Loucy (cell line): ENCODE results near the gene ABHD11.

Experiments
- H2AFZ ChIP-seq: fragments of 200-600 bp; sonication (generic); 2 replicates; pipeline ENCODE4 v1.6.0; 2016; ENCODE audit warnings: antibody characterized with exemption, mild to moderate bottlenecking, low read length, moderate library complexity
- H3F3A ChIP-seq: fragments of 200-600 bp; 2 replicates; pipeline ENCODE4 v1.6.0; 2016; ENCODE audit warnings: antibody characterized with exemption, low read depth, mild to moderate bottlenecking
- H3K27me3 ChIP-seq: fragments of 200-600 bp; sonication (generic); 2 replicates; pipeline ENCODE4 v1.6.1; 2014; ENCODE audit warnings: low read length, mild to moderate bottlenecking; ENCODE audit not compliant: insufficient read depth, poor library complexity, severe bottlenecking
- H3K36me3 ChIP-seq: fragments of 200-600 bp; sonication (generic); 2 replicates; pipeline ENCODE4 v1.6.1; 2016; ENCODE audit warnings: low read length; ENCODE audit not compliant: insufficient read depth
- H3K4me1 ChIP-seq: fragments of 200-600 bp; sonication (generic); 2 replicates; pipeline ENCODE4 v1.5.1; 2014; ENCODE audit warnings: low read length, mild to moderate bottlenecking; ENCODE audit not compliant: insufficient read depth, poor library complexity, severe bottlenecking
- H3K4me2 ChIP-seq: fragments of 200-600 bp; sonication (generic); 2 replicates; pipeline ENCODE4 v1.6.0; 2014; ENCODE audit warnings: antibody characterized with exemption, low read length, low read depth, mild to moderate bottlenecking; ENCODE audit not compliant: poor library complexity, severe bottlenecking
- H3K4me3 ChIP-seq: fragments of 200-600 bp; sonication (generic); 2 replicates; pipeline ENCODE4 v1.5.1; 2014; ENCODE audit warnings: low read length, mild to moderate bottlenecking, mixed read lengths; ENCODE audit not compliant: poor library complexity, severe bottlenecking
- H3K79me2 ChIP-seq: fragments of 200-600 bp; sonication (generic); 2 replicates; pipeline ENCODE4 v1.6.1; 2014; ENCODE audit warnings: low read length; ENCODE audit not compliant: insufficient read depth
- H3K9ac ChIP-seq: fragments of 200-600 bp; sonication (generic); 2 replicates; pipeline ENCODE4 v1.6.0; 2014; ENCODE audit warnings: mild to moderate bottlenecking, low read depth, low read length, moderate library complexity; ENCODE audit not compliant: poor library complexity, severe bottlenecking
- H3K9me2 ChIP-seq: fragments of 200-600 bp; sonication (generic); replicated peaks from 2 replicates; pipeline ENCODE4 v1.6.1; 2016; ENCODE audit warnings: low read depth, low read length, mixed read lengths
- H3K9me3 ChIP-seq: fragments of 200-600 bp; sonication (generic); 2 replicates; pipeline ENCODE4 v1.6.1; 2014; ENCODE audit warnings: mild to moderate bottlenecking, antibody characterized with exemption, low read length, low read depth; ENCODE audit not compliant: insufficient read depth
- H4K20me1 ChIP-seq: fragments of 200-600 bp; sonication (generic); 2 replicates; pipeline ENCODE4 v1.6.0; 2014; ENCODE audit warnings: antibody characterized with exemption, low read length, mild to moderate bottlenecking; ENCODE audit not compliant: insufficient read depth, poor library complexity, severe bottlenecking
- CTCF ChIP-seq: fragments of 200-600 bp; sonication (generic); conservative IDR thresholded peaks from 2 replicates; pipeline ENCODE4 v1.5.1; 2014; ENCODE audit warnings: mild to moderate bottlenecking, antibody characterized with exemption, low read length
- EZH2phosphoT487 ChIP-seq: fragments of 200-600 bp; IDR thresholded peaks from 2 replicates; pipeline ENCODE4 v1.6.1; 2018; ENCODE audit warnings: antibody characterized with exemption, mild to moderate bottlenecking, moderate library complexity, borderline replicate concordance

ABHD11 gene

GRCh38 chr7:73770860-73771670 is 32.5 kb upstream of the ABHD11 start:
- Histone ChIP-seq H2AFZ (no peak overlapping the region), H3K9me2 (no peaks in the 10 kb centered on the region)
- TF ChIP-seq EZH2phosphoT487, result no peak
- no peak for TF ChIP-seq CTCF

DNA sequence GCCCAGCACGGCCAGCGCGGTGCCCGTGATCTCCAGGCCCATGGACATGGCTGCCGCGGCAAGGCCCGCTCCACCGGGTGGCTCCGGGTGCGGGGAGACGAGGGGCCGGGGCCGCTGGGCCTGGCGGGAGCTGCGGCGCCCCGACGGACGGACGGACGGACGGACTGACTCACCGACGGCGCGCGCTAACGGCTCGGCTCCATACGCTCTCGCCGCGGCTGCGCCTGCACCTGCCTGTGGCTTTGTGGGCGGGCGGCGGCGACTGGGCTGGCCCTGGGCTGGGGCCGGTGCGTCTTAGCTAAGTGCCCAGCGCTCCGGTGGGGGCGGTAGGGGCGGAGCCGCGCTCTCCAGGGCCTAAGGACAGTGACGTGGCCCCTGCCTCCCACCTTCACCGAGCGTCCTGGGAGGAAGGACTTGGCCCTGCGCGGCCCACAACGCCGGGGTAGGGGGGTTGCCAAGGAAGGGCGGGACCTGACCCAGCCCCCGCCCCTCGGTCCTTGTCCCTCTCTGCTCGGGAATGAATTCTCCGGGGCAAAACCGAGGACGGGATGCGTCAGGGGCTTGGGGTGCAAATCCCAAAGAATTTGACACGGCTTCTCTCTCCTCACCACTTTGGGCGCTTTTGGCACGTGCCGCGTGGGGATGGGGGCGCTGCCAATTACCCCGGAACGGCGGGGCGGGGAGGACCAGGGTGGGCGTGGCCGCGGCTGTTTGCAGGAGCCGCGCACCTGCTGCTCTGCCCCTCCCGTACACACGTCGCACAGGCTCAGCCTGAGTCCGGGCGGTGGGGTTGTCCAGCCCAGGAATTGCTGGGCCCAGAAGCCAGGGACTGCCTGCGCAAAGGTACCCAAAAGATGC is 31.6 kb upstream of the ABHD11 start, which contains the start of gene CLDN3:
TSS of gene CLDN3 (minus strand) at position 269 of the 858 bp plus-strand sequence. CDS start at position 48, 221 bp downstream.
- TF ChIP-seq EZH2phosphoT487 (no peak), CTCF (no peak)
- no peak within 1 kb of the TSS for H3K4me3 ChIP-seq
- H3K9ac ChIP-seq, result no peak within 1 kb of the TSS
- H3K9me3 ChIP-seq, result no peaks in the 10 kb centered on the region
- no peaks in the 10 kb centered on the region for H3K79me2 ChIP-seq
- no peaks in the 10 kb centered on the region for H3F3A ChIP-seq
- H3K4me2 ChIP-seq, result no peak within 1 kb of the TSS
- H4K20me1 ChIP-seq, result no peaks in the 10 kb centered on the region
- H3K27me3 ChIP-seq, result no peaks in the 10 kb centered on the region
- no peak within 1 kb of the TSS for H2AFZ ChIP-seq
- no peaks in the 10 kb centered on the region for H3K9me2 ChIP-seq
- H3K4me1 ChIP-seq, result peaks cover 3% of the 10 kb centered on the region
- H3K36me3 ChIP-seq, result no peaks in the 10 kb centered on the region

More at GRCh38 chr7:73770860-73771670, 32.5 kb upstream of the ABHD11 start:
- H3K9ac ChIP-seq, result no peak overlapping the region
- H3K9me3 ChIP-seq, result no peaks in the 10 kb centered on the region
- no peak overlapping the region for H3K4me3 ChIP-seq
- no peak overlapping the region for H3K4me2 ChIP-seq
- H3F3A ChIP-seq, result no peaks in the 10 kb centered on the region
- no peaks in the 10 kb centered on the region for H3K27me3 ChIP-seq
- H3K36me3 ChIP-seq, result no peaks in the 10 kb centered on the region
- peaks cover 3% of the 10 kb centered on the region for H3K4me1 ChIP-seq
- no peaks in the 10 kb centered on the region for H3K79me2 ChIP-seq
- H4K20me1 ChIP-seq, result no peaks in the 10 kb centered on the region

DNA sequence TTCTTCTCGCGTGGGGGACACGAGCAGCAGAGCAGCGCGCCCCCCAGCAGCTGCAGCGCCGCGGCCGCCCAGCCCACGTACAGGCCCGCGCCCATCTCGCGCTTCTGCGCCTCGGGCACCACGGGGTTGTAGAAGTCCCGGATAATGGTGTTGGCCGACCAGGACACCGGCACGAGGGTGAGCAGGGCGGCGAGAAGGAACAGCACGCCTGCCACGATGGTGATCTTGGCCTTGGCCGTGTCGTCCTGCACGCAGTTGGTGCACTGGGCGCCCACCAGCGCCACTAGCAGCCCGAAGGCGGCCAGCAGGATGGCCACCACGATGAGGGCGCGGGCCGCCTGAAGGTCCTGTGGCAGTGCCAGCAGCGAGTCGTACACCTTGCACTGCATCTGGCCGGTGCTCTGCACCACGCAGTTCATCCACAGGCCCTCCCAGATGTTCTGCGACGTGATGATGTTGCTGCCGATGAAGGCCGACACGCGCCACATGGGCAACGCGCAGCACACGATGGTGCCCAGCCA is 30.9 kb upstream of the ABHD11 start:
- Histone ChIP-seq H3K9me2 (no peaks in the 10 kb centered on the region), H3K4me1 (peaks cover 3% of the 10 kb centered on the region), H3K9ac (no peak overlapping the region), H2AFZ (no peak overlapping the region), H3K4me2 (no peak overlapping the region), H3K79me2 (no peaks in the 10 kb centered on the region), H3K27me3 (no peaks in the 10 kb centered on the region), H3K4me3 (no peak overlapping the region), H3F3A (no peaks in the 10 kb centered on the region), H3K9me3 (no peaks in the 10 kb centered on the region), H3K36me3 (no peaks in the 10 kb centered on the region), H4K20me1 (no peaks in the 10 kb centered on the region)
- TF ChIP-seq EZH2phosphoT487 (no peak), CTCF (no peak)
